HepG2 (cell line): ENCODE data around the gene WNT5B. TPM values are rescaled to one million over a fixed set of nuclear protein-coding genes. Genes with fewer than 3 reads are reported as not detected.

ENCODE experiments used
- ATAC-seq: fragments of 200-7000 bp; cut with Tn5 transposase; 3 replicates; pipeline ENCODE4 v1.9.1; 2020; ENCODE audit warnings: mild to moderate bottlenecking, moderate library complexity
- BruUV-seq: library from RNA; stranded (reverse); fragments of 400-500 nt; replicated peaks from 2 replicates; lab custom pipeline; 2021; lab: Mats Ljungman, UMichigan
- CTCF ChIA-PET: fragments of 300-600 bp; formaldehyde crosslinking; extraction: SDS; loops from one replicate; lab custom pipeline; 2021; ENCODE audit warnings: low total read pairs, inconsistent platforms, low intra/inter-chr PET ratio; lab: Yijun Ruan, JAX
- POLR2A ChIA-PET: fragments of 350-600 bp; sonication (Branson Sonifier 250); formaldehyde crosslinking; loops from one replicate; lab custom pipeline; 2020; ENCODE audit warnings: antibody characterized with exemption, inconsistent platforms; lab: Yijun Ruan, JAX
- DNase-seq: peaks from one replicate; pipeline ENCODE4 v3.0.0-alpha.2; 2015; ENCODE audit warnings: low spot score
- FAIRE-seq: peaks from 3 replicates; lab custom pipeline; 2011; peaks lifted over from hg19 to GRCh38; lab: Jason Lieb, UNC
- H2AFZ ChIP-seq: one replicate; pipeline ENCODE4 v1.6.1; 2011; ENCODE audit warnings: low read length, inconsistent platforms
- H3K27ac ChIP-seq: fragments of 300-600 bp; 3 replicates; pipeline ENCODE4 v1.8.0; 2011; ENCODE audit warnings: mixed run types, mild to moderate bottlenecking, mixed read lengths, low read length, inconsistent platforms; ENCODE audit not compliant: insufficient read depth; ENCODE audit errors: extremely low read length
- H3K27me3 ChIP-seq, 2 experiments: fragments of 200-600 bp in 1 of 2; 2 replicates in 1 of 2; 3 replicates in 1 of 2; pipeline versions ENCODE4 v1.6.0 to v1.8.0; 2011; ENCODE audit warnings: low read length in 2 of 2, mild to moderate bottlenecking in 2 of 2, moderate library complexity in 2 of 2, inconsistent platforms in 1 of 2; ENCODE audit not compliant: insufficient read depth in 2 of 2, control insufficient read depth in 1 of 2
- H3K36me3 ChIP-seq, 2 experiments: fragments of 200-600 bp in 1 of 2; replicated peaks in 1 of 2; 2 replicates in 1 of 2; 3 replicates in 1 of 2; pipeline versions ENCODE4 v1.5.1 to v1.8.0; 2011; ENCODE audit warnings: low read length in 2 of 2, inconsistent platforms in 1 of 2; ENCODE audit not compliant: insufficient read depth in 2 of 2, control insufficient read depth in 1 of 2
- H3K4me1 ChIP-seq: 2 replicates; pipeline ENCODE4 v1.5.1; 2012; ENCODE audit warnings: low read length, inconsistent platforms; ENCODE audit not compliant: insufficient read depth
- H3K4me2 ChIP-seq: 2 replicates; pipeline ENCODE4 v1.6.0; 2011; ENCODE audit warnings: low read depth, low read length, inconsistent platforms
- H3K4me3 ChIP-seq, 3 experiments: fragments of 200-600 bp in 1 of 3; sonication (generic), shearing (Covaris generic) in 1 of 3; replicated peaks in 1 of 3; 2 replicates each; pipeline ENCODE4 v1.5.1; 2011 to 2016; ENCODE audit warnings: low read length in 3 of 3, inconsistent platforms in 2 of 3, low read depth in 2 of 3, mild to moderate bottlenecking in 2 of 3, control low read depth in 1 of 3, mixed read lengths in 1 of 3; ENCODE audit not compliant: insufficient read depth in 1 of 3
- H3K79me2 ChIP-seq: one replicate; pipeline ENCODE4 v1.6.1; 2011; ENCODE audit warnings: low read length, inconsistent platforms; ENCODE audit not compliant: insufficient read depth
- H3K9ac ChIP-seq: 2 replicates; pipeline ENCODE4 v1.6.0; 2011; ENCODE audit warnings: mild to moderate bottlenecking, low read depth, low read length, inconsistent platforms; ENCODE audit not compliant: insufficient read depth
- H3K9me3 ChIP-seq: 2 replicates; pipeline ENCODE4 v1.5.1; 2012; ENCODE audit warnings: mild to moderate bottlenecking, low read length
- H4K20me1 ChIP-seq: 2 replicates; pipeline ENCODE4 v1.6.0; 2011; ENCODE audit warnings: inconsistent platforms, mild to moderate bottlenecking, low read length, moderate library complexity; ENCODE audit not compliant: insufficient read depth
- ATF2 ChIP-seq: sonication (generic); formaldehyde crosslinking; IDR thresholded peaks from 2 replicates; pipeline ENCODE4 v1.4.0; 2020; ENCODE audit warnings: missing genetic modification reagents
- CBX5 ChIP-seq: sonication (generic); formaldehyde crosslinking; IDR thresholded peaks from 2 replicates; pipeline ENCODE4 v1.4.0; 2020; ENCODE audit warnings: missing genetic modification reagents, borderline replicate concordance
- FOXC1 ChIP-seq: sonication (generic); formaldehyde crosslinking; IDR thresholded peaks from 2 replicates; pipeline ENCODE4 v1.8.0; 2022; ENCODE audit warnings: mild to moderate bottlenecking, missing genetic modification reagents, borderline replicate concordance
- RFX1 ChIP-seq: fragments of 450-650 bp; IDR thresholded peaks from 2 replicates; pipeline ENCODE4 v1.6.1; 2017
- SCMH1 ChIP-seq: sonication (generic); formaldehyde crosslinking; IDR thresholded peaks from 2 replicates; pipeline ENCODE4 v1.9.0; 2021; ENCODE audit warnings: missing genetic modification reagents, mild to moderate bottlenecking, borderline replicate concordance
- SKIL ChIP-seq: sonication (generic); formaldehyde crosslinking; IDR thresholded peaks from 2 replicates; pipeline ENCODE4 v1.8.0; 2022; ENCODE audit warnings: missing genetic modification reagents, mild to moderate bottlenecking, moderate library complexity, borderline replicate concordance
- SMC3 ChIP-seq: IDR thresholded peaks from 2 replicates; pipeline ENCODE4 v1.6.1; 2011; ENCODE audit warnings: low read length, improper control_type of control experiment
- TCF12 ChIP-seq, 2 experiments: fragments of 450-650 bp in 1 of 2; sonication (generic) in 1 of 2; formaldehyde crosslinking in 1 of 2; IDR thresholded peaks; 2 replicates each; pipeline versions ENCODE4 v1.6.1 to v1.8.0; 2017 to 2022; ENCODE audit warnings: antibody characterized with exemption in 1 of 2, mild to moderate bottlenecking in 1 of 2, missing genetic modification reagents in 1 of 2, moderate library complexity in 1 of 2
- USF2 ChIP-seq, 2 experiments: sonication (generic) in 1 of 2; formaldehyde crosslinking in 1 of 2; IDR thresholded peaks; 2 replicates each; pipeline versions ENCODE4 v1.5.1 to v1.6.1; 2011 to 2020; ENCODE audit warnings: borderline replicate concordance in 1 of 2, low read depth in 1 of 2, low read length in 1 of 2, mild to moderate bottlenecking in 1 of 2, missing genetic modification reagents in 1 of 2, moderate library complexity in 1 of 2
- ZNF496 ChIP-seq: sonication (generic); formaldehyde crosslinking; IDR thresholded peaks from 2 replicates; pipeline ENCODE4 v1.8.1; 2023; ENCODE audit warnings: mild to moderate bottlenecking, moderate library complexity, missing genetic modification reagents; ENCODE audit not compliant: insufficient replicate concordance
- ZNF772 ChIP-seq: sonication (generic); formaldehyde crosslinking; IDR thresholded peaks from 2 replicates; pipeline ENCODE4 v1.5.0; 2020; ENCODE audit warnings: mild to moderate bottlenecking, missing genetic modification reagents
- ZSCAN5A ChIP-seq: sonication (generic); formaldehyde crosslinking; IDR thresholded peaks from 2 replicates; pipeline ENCODE4 v1.8.0; 2022; ENCODE audit warnings: mild to moderate bottlenecking, missing genetic modification reagents, borderline replicate concordance
- WGBS: methylation state at CpG from one replicate; pipeline ENCODE4 v1.1.6; 2017; ENCODE audit warnings: low lambda C conversion rate; 5-methylcytosine and 5-hydroxymethylcytosine counted together
- in situ Hi-C: cut with HindIII; loops from 2 replicates; pipeline ENCODE4 v1.10.0; 2017; ENCODE audit warnings: low pct_unique_long_range_greater_than_20kb; ENCODE audit not compliant: extremely low pct_ligation_motif_present
- intact Hi-C: fragments of 100-400 bp; cut with micrococcal nuclease; formaldehyde crosslinking; loops from one replicate; pipeline ENCODE4 v1.10.0; 2022; ENCODE audit not compliant: unreplicated experiment
- polyA plus RNA-seq, 8 experiments: library from polyadenylated mRNA; depleted of rRNA in 3 of 8; stranded (reverse) in 7 of 8; unstranded in 1 of 8; fragments of >200 nt; fragmentation: Illumina TruSeq in 4 of 8; extraction: Trizol in 4 of 8; gene quantifications; 2 replicates each; pipeline versions ENCODE4 v1.2.1 to v1.2.3, GENCODE V29; 2011 to 2016; ENCODE audit warnings: low read depth in 4 of 8, missing spikeins in 1 of 8, mixed read lengths in 1 of 8; ENCODE audit not compliant: insufficient read depth in 1 of 8
- total RNA-seq, 5 experiments: library from RNA; depleted of rRNA; stranded (reverse); fragments of >200 nt; fragmentation: Illumina TruSeq; extraction: Trizol; gene quantifications; 2 replicates each; pipeline ENCODE4 v1.2.3, GENCODE V29; 2016; ENCODE audit warnings: low read depth in 1 of 5

The WNT5B gene
- total and polyA plus RNA-seq, 2 of the 13 experiments (the other 11 are each of a cell fraction or from before 2014, with no cell fraction given) = 0.04 TPM; not detected in 1

GRCh38 chr12:1643905-1644533 lies 15.0 kb downstream of the WNT5B start:
- CTCF ChIA-PET = no interaction called here
- Histone ChIP-seq H3K4me3 (no peak overlapping the region), H2AFZ (no peak overlapping the region), H3K4me1 (peaks cover 33% of the 10 kb centered on the region), H3K27ac (no peak overlapping the region), H3K9me3 (no peaks in the 10 kb centered on the region), H3K27me3 (peaks cover 6 to 68% of the 10 kb centered on the region in 2 experiments), H3K36me3 (no peaks in the 10 kb centered on the region), H3K79me2 (no peaks in the 10 kb centered on the region), H4K20me1 (no peaks in the 10 kb centered on the region), H3K4me2 (no peak overlapping the region), H3K9ac (no peak overlapping the region)
- WGBS = 32% methylated on average over 6 of the region's 7 CpGs
- DNase-seq (no peak), FAIRE-seq (no peak), ATAC-seq (no peak)
- in situ Hi-C loops = no loop called here
- POLR2A ChIA-PET = no interaction called here
- intact Hi-C loops = no loop called here
- no TSS peak for BruUV-seq
- TF ChIP-seq RFX1 (no peak), FOXC1 (CRISPR knock-in tag) (no peak), USF2 (IDR thresholded peaks at IDR 0.05; ENCODE audit: low read depth, low read length) (no peak), USF2 (CRISPR knock-in tag; IDR thresholded peaks at IDR 0.05; ENCODE audit: borderline replicate concordance) (no peak), SKIL (CRISPR knock-in tag) (no peak), ATF2 (CRISPR knock-in tag) (no peak), SCMH1 (CRISPR knock-in tag) (no peak), ZNF772 (CRISPR knock-in tag) (no peak), SMC3 (no peak), ZNF496 (CRISPR knock-in tag) (no peak), TCF12 (IDR thresholded peaks at IDR 0.05) (no peak), TCF12 (CRISPR knock-in tag; IDR thresholded peaks at IDR 0.05) (no peak), ZSCAN5A (no peak), CBX5 (CRISPR knock-in tag) (no peak)
